HEK293T (cell line): Measurements from ENCODE around the gene RANBP3L.

Experiments
- ARNT ChIP-seq: fragments of 450-650 bp; IDR thresholded peaks from 2 replicates; pipeline ENCODE4 v1.6.1; 2017; ENCODE audit warnings: mild to moderate bottlenecking
- BHLHE40 ChIP-seq: fragments of 450-650 bp; IDR thresholded peaks from 2 replicates; pipeline ENCODE4 v1.6.1; 2016; ENCODE audit warnings: mild to moderate bottlenecking, moderate library complexity, borderline replicate concordance
- CTBP1 ChIP-seq: fragments of 450-650 bp; IDR thresholded peaks from 2 replicates; pipeline ENCODE4 v1.6.1; 2016; ENCODE audit warnings: borderline replicate concordance
- ELF4 ChIP-seq: fragments of 450-650 bp; IDR thresholded peaks from 2 replicates; pipeline ENCODE4 v1.6.1; 2017; ENCODE audit warnings: antibody characterized with exemption
- FOXA1 ChIP-seq: fragments of 450-650 bp; IDR thresholded peaks from 2 replicates; pipeline ENCODE4 v1.6.1; 2016; ENCODE audit warnings: mild to moderate bottlenecking
- FOXK2 ChIP-seq: fragments of 450-650 bp; IDR thresholded peaks from 2 replicates; pipeline ENCODE4 v1.6.1; 2016; ENCODE audit warnings: mild to moderate bottlenecking
- FOXM1 ChIP-seq: fragments of 450-650 bp; IDR thresholded peaks from 2 replicates; pipeline ENCODE4 v1.6.1; 2017; ENCODE audit warnings: mild to moderate bottlenecking, borderline replicate concordance
- PKNOX1 ChIP-seq: fragments of 450-650 bp; IDR thresholded peaks from 2 replicates; pipeline ENCODE4 v1.6.1; 2016
- SP1 ChIP-seq: fragments of 450-650 bp; IDR thresholded peaks from 2 replicates; pipeline ENCODE4 v1.6.1; 2017
- SUZ12 ChIP-seq: fragments of 450-650 bp; IDR thresholded peaks from 2 replicates; pipeline ENCODE4 v1.6.1; 2016; ENCODE audit warnings: mild to moderate bottlenecking
- TARDBP ChIP-seq: fragments of 450-650 bp; IDR thresholded peaks from 2 replicates; pipeline ENCODE4 v1.6.1; 2016

- no peak for TF ChIP-seq ARNT
- TF ChIP-seq TARDBP = no peak
- TF ChIP-seq SUZ12 = no peak
- TF ChIP-seq FOXM1 = no peak
- no peak for TF ChIP-seq FOXK2
- TF ChIP-seq SP1 = no peak
- no peak for TF ChIP-seq BHLHE40
- no peak for TF ChIP-seq PKNOX1
- TF ChIP-seq FOXA1 = no peak
- no peak for TF ChIP-seq ELF4
- TF ChIP-seq CTBP1 = no peak
These were observed 4.0 kb upstream of the RANBP3L start for GRCh38 chr5:36305571-36306326.
